SH-SY5Y (cell line): Measurements from ENCODE around the gene PPFIA1.

Experiments
- GATA2 ChIP-seq: IDR thresholded peaks from 2 replicates; pipeline ENCODE4 v1.6.1; 2011; ENCODE audit warnings: mild to moderate bottlenecking, low read depth, low read length
- GATA3 ChIP-seq: IDR thresholded peaks from 2 replicates; pipeline ENCODE4 v1.6.1; 2011; ENCODE audit warnings: low read depth, mild to moderate bottlenecking, low read length, moderate library complexity

The PPFIA1 gene

GRCh38 chr11:70270877-70271648, 573 bp downstream of the PPFIA1 start:
- TF ChIP-seq GATA3 = no peak
- TF ChIP-seq GATA2 = no peak

DNA sequence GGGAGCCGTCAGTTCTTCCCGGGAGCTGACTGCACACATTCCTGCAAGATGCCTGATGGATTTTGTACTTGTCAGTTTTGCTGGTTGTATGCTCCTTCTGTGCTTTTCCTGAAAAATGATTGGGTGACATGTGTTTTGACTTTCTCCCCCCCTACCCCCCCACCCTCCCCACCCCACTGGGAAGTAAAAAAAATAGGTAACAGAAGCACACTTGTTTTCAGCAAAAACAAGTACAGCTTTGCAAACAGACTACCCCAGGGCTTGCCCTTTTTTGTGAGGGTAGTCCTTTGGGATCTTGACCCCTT, 1.1 kb downstream of the PPFIA1 start:
- TF ChIP-seq GATA3 = no peak
- TF ChIP-seq GATA2 = no peak

DNA sequence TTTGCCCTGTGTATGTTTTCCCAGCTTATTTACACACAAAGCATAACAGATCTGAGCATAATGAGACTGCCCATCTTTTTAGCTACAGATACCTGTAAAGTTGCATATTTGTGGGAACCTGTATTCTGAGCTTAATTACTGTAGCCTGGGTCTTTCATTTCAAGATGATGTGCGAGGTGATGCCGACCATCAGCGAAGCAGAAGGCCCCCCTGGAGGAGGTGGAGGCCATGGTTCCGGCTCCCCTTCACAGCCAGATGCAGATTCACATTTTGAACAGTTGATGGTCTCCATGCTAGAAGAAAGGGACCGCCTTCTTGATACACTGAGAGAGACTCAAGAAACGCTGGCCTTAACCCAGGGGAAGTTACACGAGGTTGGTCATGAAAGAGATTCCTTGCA, 1.5 kb downstream of the PPFIA1 start:
- TF ChIP-seq GATA3 (no peak), GATA2 (no peak)

DNA sequence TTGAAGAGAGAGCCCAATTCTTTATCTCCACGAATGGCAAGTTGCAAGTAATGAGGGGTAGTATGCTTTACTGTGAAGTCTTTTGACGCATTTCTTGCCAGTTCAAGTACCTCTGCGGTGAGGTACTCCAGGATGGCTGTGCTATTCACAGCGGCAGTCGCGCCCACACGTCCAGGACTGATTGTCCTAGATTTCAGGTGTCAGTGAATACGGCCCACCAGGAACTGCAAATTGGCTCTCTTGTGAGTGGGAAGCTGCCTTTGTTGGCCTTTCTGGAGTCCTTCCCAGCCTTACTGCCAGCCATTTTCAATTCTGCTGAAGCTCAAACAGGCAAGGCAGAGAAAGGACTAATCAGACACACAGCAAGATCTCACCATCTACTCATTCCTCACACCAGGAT, 8.5 kb downstream of the PPFIA1 start:
- no peak for TF ChIP-seq GATA3
- TF ChIP-seq GATA2 = no peak

GRCh38 chr11:70281156-70281609, 10.7 kb downstream of the PPFIA1 start:
- TF ChIP-seq GATA3 = no peak
- no peak for TF ChIP-seq GATA2

DNA sequence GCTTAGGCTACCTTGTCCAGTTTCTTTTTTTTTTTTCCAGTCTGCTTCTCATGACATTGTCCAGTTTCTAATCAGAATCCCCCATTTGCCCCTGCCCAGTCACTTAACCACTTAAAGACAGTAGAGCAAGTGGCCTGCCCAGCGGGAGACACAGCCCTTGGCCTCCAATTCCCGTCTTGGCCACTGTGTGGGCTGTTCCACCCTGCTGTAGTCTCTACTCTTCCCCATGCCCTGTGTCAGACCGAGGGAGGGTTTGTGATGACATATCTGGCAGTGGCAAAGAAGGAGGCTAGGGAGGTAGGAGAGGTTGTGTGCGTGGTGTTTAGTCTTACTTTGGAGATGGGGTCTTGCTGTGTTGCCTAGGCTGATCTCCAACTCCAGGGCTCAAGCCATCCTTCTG, 11.5 kb downstream of the PPFIA1 start:
- TF ChIP-seq GATA3 (no peak), GATA2 (no peak)

GRCh38 chr11:70288721-70289120, 18.2 kb downstream of the PPFIA1 start:
- TF ChIP-seq GATA3 (no peak), GATA2 (no peak)

DNA sequence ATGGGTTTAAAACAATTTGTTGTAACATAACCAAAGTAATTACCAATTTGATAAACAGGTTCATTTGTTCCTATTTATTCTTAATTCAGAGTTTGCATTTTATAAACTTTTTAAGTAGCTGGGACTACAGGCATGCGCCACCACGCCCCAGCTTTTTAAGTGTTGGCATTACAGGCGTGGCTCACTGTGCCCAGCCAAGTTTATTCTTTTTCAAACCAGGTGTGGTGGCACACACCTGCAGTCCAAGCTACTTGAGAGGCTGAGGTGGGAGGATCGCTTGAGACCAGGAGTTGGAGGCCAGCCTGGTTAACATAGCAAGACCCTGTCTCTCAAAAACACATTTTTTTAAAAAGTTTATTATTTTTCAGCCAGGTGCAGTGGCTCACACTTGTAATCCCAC, 19.1 kb downstream of the PPFIA1 start:
- TF ChIP-seq GATA3 (no peak), GATA2 (no peak)

GRCh38 chr11:70290361-70291065, 20.0 kb downstream of the PPFIA1 start:
- TF ChIP-seq GATA2 = no peak
- TF ChIP-seq GATA3 = no peak

DNA sequence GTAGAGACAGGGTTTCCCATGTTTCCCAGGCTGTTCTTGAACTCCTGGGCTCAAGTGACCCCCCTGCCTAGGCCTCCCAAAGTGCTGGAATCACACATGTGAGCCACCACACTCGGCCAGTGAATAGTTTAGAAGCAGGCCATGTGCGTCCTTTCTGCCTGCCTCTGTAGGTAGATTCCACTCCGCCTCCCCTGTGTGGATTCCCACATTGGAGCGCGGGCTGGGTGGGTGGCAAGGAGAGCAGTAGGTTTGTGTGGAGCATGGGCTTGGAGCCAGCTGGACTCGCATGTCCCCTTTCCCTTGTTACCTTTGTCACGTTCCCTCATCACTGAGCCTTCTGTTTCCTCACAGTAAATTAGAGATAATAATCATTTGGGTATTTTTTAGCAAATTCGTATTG, 21.7 kb downstream of the PPFIA1 start:
- TF ChIP-seq GATA2 = no peak
- no peak for TF ChIP-seq GATA3

DNA sequence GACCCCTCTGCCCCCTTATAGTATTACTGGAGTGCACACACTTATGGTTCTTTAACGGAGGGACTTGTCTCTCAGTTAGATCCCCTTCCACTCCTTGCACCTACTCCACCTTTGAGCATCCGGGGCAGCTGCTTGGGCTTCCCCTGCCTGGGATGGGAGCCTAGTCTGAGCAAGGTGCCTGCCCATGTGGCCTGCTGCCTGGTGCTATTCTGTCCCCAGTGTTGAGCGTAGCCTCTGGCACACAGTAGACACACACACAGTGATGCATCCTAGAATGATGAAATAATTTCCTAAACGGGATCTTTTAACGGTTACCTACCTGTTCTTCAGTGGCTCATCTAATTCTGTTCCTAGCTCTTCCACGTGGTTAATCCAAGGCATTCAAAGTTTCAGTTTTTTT, 22.4 kb downstream of the PPFIA1 start:
- TF ChIP-seq GATA3 (no peak), GATA2 (no peak)

DNA sequence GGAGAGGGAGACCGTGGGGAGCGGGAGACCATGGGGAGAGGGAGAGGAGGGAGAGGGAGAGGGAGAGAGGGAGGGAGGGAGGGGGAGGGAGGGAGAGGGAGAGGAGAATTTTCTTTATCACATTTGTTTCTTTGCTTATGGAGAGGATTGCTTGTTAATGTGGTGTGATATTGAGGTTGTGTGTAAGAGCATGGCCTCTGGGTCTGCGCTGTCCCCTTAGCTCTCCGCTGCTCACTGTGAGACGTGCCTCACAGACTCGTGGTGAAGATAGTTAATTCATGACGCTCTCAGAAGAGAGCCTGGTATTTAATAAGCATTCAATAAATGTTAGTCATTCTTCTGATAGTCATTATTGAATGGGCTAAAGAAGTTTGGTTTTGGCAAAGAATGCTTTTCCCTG, 26.2 kb downstream of the PPFIA1 start:
- TF ChIP-seq GATA3 = no peak
- no peak for TF ChIP-seq GATA2

- no peak for TF ChIP-seq GATA2
- TF ChIP-seq GATA3 = no peak
Observed at GRCh38 chr11:70297341-70297740, 26.9 kb downstream of the PPFIA1 start.

GRCh38 chr11:70298243-70298915, 27.9 kb downstream of the PPFIA1 start:
- TF ChIP-seq GATA3 (no peak), GATA2 (no peak)

DNA sequence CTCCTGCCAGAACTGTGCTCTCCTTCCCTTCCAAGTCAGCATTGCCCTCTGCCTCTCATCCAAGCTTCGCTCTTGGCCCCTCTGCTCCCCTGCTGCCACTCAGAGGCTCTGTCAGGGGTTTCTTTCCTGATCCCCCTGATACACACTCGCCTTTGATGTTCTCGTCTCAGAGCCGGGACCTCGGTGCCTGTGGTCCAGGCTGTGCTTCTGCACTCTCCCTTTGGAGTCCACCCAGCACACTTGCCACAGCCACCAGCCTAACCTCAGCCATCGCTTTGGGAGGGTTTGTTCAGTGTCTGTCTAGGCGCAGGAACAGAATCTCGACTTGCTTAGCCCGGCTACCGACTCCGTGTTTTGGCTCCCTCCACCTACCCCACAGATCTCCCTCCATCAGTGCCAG, 29.1 kb downstream of the PPFIA1 start:
- TF ChIP-seq GATA3 (no peak), GATA2 (no peak)
